T-cell (primary cell): Measurements from ENCODE around the gene SLC39A1. TPM values are rescaled to one million over a fixed set of nuclear protein-coding genes. Genes with fewer than 3 reads are reported as not detected.

Experiments
- ATAC-seq, 4 experiments: fragments of 200-7000 bp in 3 of 4; fragments of 150-1000 bp in 1 of 4; cut with Tn5 transposase; replicated peaks in 1 of 4; 1 replicate in 3 of 4; 2 replicates in 1 of 4; pipeline ENCODE4 v1.10.0; 2021; ENCODE audit warnings: moderate library complexity in 3 of 4, mild to moderate bottlenecking in 2 of 4, moderate number of reproducible peaks in 1 of 4
- CTCF ChIA-PET, 2 donors: fragments of 300-600 bp; sonication (Branson Sonifier 250); formaldehyde crosslinking; loops; one replicate each; lab custom pipeline; 2022; ENCODE audit warnings: antibody characterized with exemption in 2 of 2; lab: Charles Lee
- POLR2A ChIA-PET, 2 donors: fragments of 300-600 bp; sonication (Branson Sonifier 250); formaldehyde crosslinking; loops; one replicate each; lab custom pipeline; 2022; ENCODE audit warnings: antibody characterized with exemption in 2 of 2; lab: Charles Lee
- DNase-seq, 35 experiments: peaks; one replicate each; pipeline versions ENCODE4 v3.0.0 to v3.0.0-alpha.2; 2013 to 2023
- H3K27ac ChIP-seq: one replicate; pipeline ENCODE4 v1.5.1; 2013; ENCODE audit warnings: low read length
- H3K27me3 ChIP-seq, 2 experiments: replicated peaks in 1 of 2; 1 replicate in 1 of 2; 2 replicates in 1 of 2; pipeline versions ENCODE4 v1.6.1 to v1.7.0; 2013; ENCODE audit warnings: low read length in 1 of 2, mixed read lengths in 1 of 2; ENCODE audit not compliant: control insufficient read depth in 2 of 2, insufficient read depth in 2 of 2; ENCODE audit errors: extremely low read depth in 1 of 2
- H3K36me3 ChIP-seq, 2 donors: 1 replicate in 1 of 2; 2 replicates in 1 of 2; pipeline versions ENCODE4 v1.6.1 to v1.7.0; 2013; ENCODE audit warnings: low read length in 1 of 2; ENCODE audit not compliant: control insufficient read depth in 2 of 2, insufficient read depth in 1 of 2; ENCODE audit errors: extremely low read depth in 1 of 2
- H3K4me1 ChIP-seq, 2 experiments: 1 replicate in 1 of 2; 2 replicates in 1 of 2; pipeline versions ENCODE4 v1.6.1 to v1.7.0; 2013; ENCODE audit warnings: low read length in 2 of 2, mixed read lengths in 1 of 2; ENCODE audit not compliant: insufficient read depth in 2 of 2, control insufficient read depth in 1 of 2; ENCODE audit errors: extremely low read depth in 1 of 2
- H3K4me3 ChIP-seq, 2 donors: 1 replicate in 1 of 2; 2 replicates in 1 of 2; pipeline versions ENCODE4 v1.5.1 to v1.7.0; 2013; ENCODE audit warnings: mild to moderate bottlenecking in 2 of 2, low read length in 1 of 2, moderate library complexity in 1 of 2; ENCODE audit not compliant: control insufficient read depth in 1 of 2; ENCODE audit errors: extremely low read depth in 1 of 2
- H3K9me3 ChIP-seq: 2 replicates; pipeline ENCODE4 v1.7.0; 2013
- H3K27ac Mint-ChIP-seq, 2 donors: one replicate each; pipeline ENCODE4 v1.8.0; 2020 to 2021; ENCODE audit warnings: mild to moderate bottlenecking in 2 of 2, mixed read lengths in 2 of 2
- H3K27me3 Mint-ChIP-seq, 2 donors: one replicate each; pipeline ENCODE4 v1.8.0; 2021 to 2022; ENCODE audit warnings: mixed read lengths in 2 of 2
- H3K36me3 Mint-ChIP-seq: one replicate; pipeline ENCODE4 v1.8.0; 2021; ENCODE audit warnings: mixed read lengths
- H3K4me1 Mint-ChIP-seq, 3 donors: one replicate each; pipeline ENCODE4 v1.8.0; 2020 to 2022; ENCODE audit warnings: mixed read lengths in 3 of 3, mild to moderate bottlenecking in 1 of 3
- H3K4me3 Mint-ChIP-seq, 3 donors: one replicate each; pipeline ENCODE4 v1.8.0; 2020 to 2022; ENCODE audit warnings: mild to moderate bottlenecking in 3 of 3, mixed read lengths in 3 of 3, moderate library complexity in 3 of 3
- H3K9me3 Mint-ChIP-seq, 3 donors: one replicate each; pipeline ENCODE4 v1.8.0; 2020 to 2022; ENCODE audit warnings: mixed read lengths in 3 of 3
- WGBS: methylation state at CpG from one replicate; pipeline ENCODE4 v1.1.5; 2013; ENCODE audit warnings: missing lambda C conversion rate; ENCODE audit not compliant: insufficient coverage; 5-methylcytosine and 5-hydroxymethylcytosine counted together
- total RNA-seq, 35 experiments: library from RNA in 6 of 35; stranded (reverse) in 6 of 35; fragments of 120-200 nt in 1 of 35; gene quantifications; one replicate each; pipeline versions ENCODE4 v1.2.1 to v1.2.4 and lab custom pipeline; 2013 to 2026

Gene SLC39A1
- total RNA-seq, 5 donors from 2014 or later (not counting 1 experiment from before 2014, with no cell fraction given): 15.1 to 22.0 (median 16.4) TPM

GRCh38 chr1:153954826-153955225 is 8.5 kb downstream of the SLC39A1 start:
- Histone ChIP-seq H3K27me3 (no peaks in the 10 kb centered on the region), H3K4me3 (no peak overlapping the region), H3K36me3 (peaks cover 14 to 54% of the 10 kb centered on the region in 2 donors), H3K9me3 (no peaks in the 10 kb centered on the region), H3K27ac (no peak overlapping the region), H3K4me1 (peaks cover 21 to 53% of the 10 kb centered on the region in 2 experiments)
- H3K4me3 Mint-ChIP-seq: peak overlapping the region in 1 of 3 donors; percentile 97
- CTCF ChIA-PET: interaction anchor here in 1 of 2 donors (0.7 kb wide), 2 partner anchors 23 to 147 kb away, joined by 7 to 8 read pairs; partner anchors contain the start of gene JTB
- POLR2A ChIA-PET: no interaction called here
- H3K27me3 Mint-ChIP-seq: no peaks in the 10 kb centered on the region
- WGBS: 100% methylated on average over 1 of the region's 10 CpGs
- H3K4me1 Mint-ChIP-seq: peaks cover 42 to 58% (median 47%) of the 10 kb centered on the region in 3 donors
- no peak for ATAC-seq
- no peaks in the 10 kb centered on the region for H3K9me3 Mint-ChIP-seq
- peaks cover 31% of the 10 kb centered on the region for H3K36me3 Mint-ChIP-seq
- peak overlapping the region in 1 of 2 donors; percentile 36 for H3K27ac Mint-ChIP-seq
- DNase-seq: no peak

- no peak overlapping the region for H3K27ac ChIP-seq
- WGBS: 94% methylated on average over 3 of the region's 4 CpGs
- H3K9me3 ChIP-seq: no peaks in the 10 kb centered on the region
- peaks cover 42 to 54% (median 47%) of the 10 kb centered on the region in 3 donors for H3K4me1 Mint-ChIP-seq
- peaks cover 31% of the 10 kb centered on the region for H3K36me3 Mint-ChIP-seq
- H3K4me3 ChIP-seq: no peak overlapping the region
- peak overlapping the region; percentile 74 to 76 for H3K27ac Mint-ChIP-seq
- peak overlapping the region in 2 of 3 donors; percentile 17 to 60 for H3K4me3 Mint-ChIP-seq
- POLR2A ChIA-PET: interaction anchor here in 1 of 2 donors (0.6 kb wide), 1 partner anchor 1581 kb away, joined by 4 read pairs; no protein-coding TSS in a partner anchor
- no peaks in the 10 kb centered on the region for H3K27me3 ChIP-seq
- ATAC-seq (no peak), DNase-seq (no peak)
- no peaks in the 10 kb centered on the region for H3K27me3 Mint-ChIP-seq
- no peaks in the 10 kb centered on the region for H3K9me3 Mint-ChIP-seq
- H3K36me3 ChIP-seq: peaks cover 18 to 59% of the 10 kb centered on the region in 2 donors
- CTCF ChIA-PET: interaction anchor here in 1 of 2 donors (0.6 to 1.0 kb wide), 2 partner anchors 22 to 33 kb away, joined by 3 to 4 read pairs; no protein-coding TSS in a partner anchor
- peaks cover 21 to 51% of the 10 kb centered on the region in 2 experiments for H3K4me1 ChIP-seq
These were observed 9.4 kb downstream of the SLC39A1 start for GRCh38 chr1:153953859-153954365.

- H3K4me1 ChIP-seq: peaks cover 13 to 45% of the 10 kb centered on the region in 2 experiments
- no peaks in the 10 kb centered on the region for H3K27me3 Mint-ChIP-seq
- peak overlapping the region in 1 of 2 donors; percentile 48 for H3K27ac Mint-ChIP-seq
- H3K4me1 Mint-ChIP-seq: peaks cover 31 to 46% (median 36%) of the 10 kb centered on the region in 3 donors
- H3K36me3 Mint-ChIP-seq: peaks cover 36% of the 10 kb centered on the region
- H3K27me3 ChIP-seq: no peaks in the 10 kb centered on the region
- DNase-seq: no peak
- H3K36me3 ChIP-seq: peaks cover 19 to 76% of the 10 kb centered on the region in 2 donors
- no peak for ATAC-seq
- H3K4me3 ChIP-seq: no peak overlapping the region
- no peaks in the 10 kb centered on the region for H3K9me3 ChIP-seq
- H3K27ac ChIP-seq: no peak overlapping the region
- no peak overlapping the region for H3K4me3 Mint-ChIP-seq
- H3K9me3 Mint-ChIP-seq: no peaks in the 10 kb centered on the region
- WGBS: no CpG with 5 or more reads among the region's 2 CpGs
- ChIA-PET CTCF (no interaction called here), POLR2A (no interaction called here)
These were observed 11.5 kb downstream of the SLC39A1 start for GRCh38 chr1:153951801-153952200.

GRCh38 chr1:153951183-153951582 is 12.2 kb downstream of the SLC39A1 start:
- H3K27ac Mint-ChIP-seq: peak overlapping the region in 1 of 2 donors; percentile 13
- H3K36me3 Mint-ChIP-seq: peaks cover 36% of the 10 kb centered on the region
- CTCF ChIA-PET: no interaction called here

GRCh38 chr1:153946622-153947241 is 16.6 kb downstream of the SLC39A1 start, which contains the start of gene DENND4B:
Gene DENND4B, minus strand, starts transcription at chr1:153946718. Its CDS starts 2,344 bp downstream, at chr1:153944374.
- H3K4me1 Mint-ChIP-seq: peaks cover 30 to 40% (median 34%) of the 10 kb centered on the region in 3 donors

More at GRCh38 chr1:153951183-153951582, 12.2 kb downstream of the SLC39A1 start:
- POLR2A ChIA-PET: no interaction called here
- ATAC-seq (no peak), DNase-seq (no peak)
- Mint-ChIP-seq H3K4me3 (no peak overlapping the region), H3K27me3 (no peaks in the 10 kb centered on the region), H3K4me1 (peaks cover 25 to 42% (median 32%) of the 10 kb centered on the region in 3 donors), H3K9me3 (no peaks in the 10 kb centered on the region)
- Histone ChIP-seq H3K36me3 (peaks cover 19 to 76% of the 10 kb centered on the region in 2 donors), H3K4me3 (no peak overlapping the region), H3K27ac (no peak overlapping the region), H3K27me3 (no peaks in the 10 kb centered on the region), H3K9me3 (no peaks in the 10 kb centered on the region), H3K4me1 (peaks cover 7 to 41% of the 10 kb centered on the region in 2 experiments)
- 97% methylated on average over 11 of the region's 11 CpGs for WGBS

More at GRCh38 chr1:153946622-153947241, 16.6 kb downstream of the SLC39A1 start, which contains the start of gene DENND4B:
- peak; percentile 33 to 83 (median 60) for DNase-seq
- CTCF ChIA-PET: interaction anchor here (0.6 to 4.3 kb wide), 13 partner anchors 10 to 168 kb away, joined by 3 to 25 read pairs (median 6); partner anchors contain the start of genes CREB3L4 (in 1 of the 2), GATAD2B (in 1 of the 2), JTB (in 1 of the 2) and RPS27 (in 1 of the 2)
- H3K4me1 ChIP-seq: peaks cover 9 to 44% of the 10 kb centered on the region in 2 experiments
- H3K36me3 ChIP-seq: peaks cover 16 to 67% of the 10 kb centered on the region in 2 donors
- H3K27me3 Mint-ChIP-seq: no peaks in the 10 kb centered on the region
- no peaks in the 10 kb centered on the region for H3K27me3 ChIP-seq
- H3K4me3 Mint-ChIP-seq: peak within 1 kb of the TSS; percentile 91 to 94 (median 92)
- peak; percentile 63 to 68 (median 66) for ATAC-seq
- WGBS: 3% methylated on average over 24 of the region's 28 CpGs
- peak within 1 kb of the TSS; percentile 84 for H3K27ac ChIP-seq
- H3K9me3 ChIP-seq: no peaks in the 10 kb centered on the region
- H3K36me3 Mint-ChIP-seq: peaks cover 23% of the 10 kb centered on the region
- H3K9me3 Mint-ChIP-seq: no peaks in the 10 kb centered on the region
- peak within 1 kb of the TSS; percentile 70 to 83 for H3K4me3 ChIP-seq
- POLR2A ChIA-PET: interaction anchor here (0.5 to 2.6 kb wide), 4 partner anchors 10 to 41 kb away, joined by 3 to 10 read pairs (median 6); partner anchors contain the start of gene GATAD2B (in 1 of the 2)
- H3K27ac Mint-ChIP-seq: peak within 1 kb of the TSS; percentile 90 to 96
